Measurements from ENCODE around the gene FBXW4.

DNA sequence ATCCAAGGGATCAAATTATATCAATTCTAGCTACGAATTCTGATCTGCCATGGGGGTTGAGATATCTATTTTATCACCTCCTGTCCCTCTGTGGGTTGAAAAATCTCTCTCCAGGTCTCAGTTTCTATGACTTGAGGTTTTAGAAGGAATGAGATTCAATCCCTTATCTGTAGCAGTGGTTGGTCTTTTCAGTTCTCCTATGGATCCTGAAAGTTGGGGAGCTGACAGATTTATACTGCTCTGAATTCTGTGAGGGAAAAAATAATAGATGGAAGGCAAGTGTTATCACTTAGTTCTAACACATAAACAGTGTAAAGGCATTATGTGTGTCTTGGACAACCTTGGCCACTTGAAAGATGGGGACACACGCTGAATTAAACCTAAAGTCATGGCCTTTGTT, 15.8 kb upstream of the FBXW4 start:
- no peak for TF ChIP-seq POLR2A (IDR thresholded peaks at IDR 0.05)
- TF ChIP-seq, protein P1, sequence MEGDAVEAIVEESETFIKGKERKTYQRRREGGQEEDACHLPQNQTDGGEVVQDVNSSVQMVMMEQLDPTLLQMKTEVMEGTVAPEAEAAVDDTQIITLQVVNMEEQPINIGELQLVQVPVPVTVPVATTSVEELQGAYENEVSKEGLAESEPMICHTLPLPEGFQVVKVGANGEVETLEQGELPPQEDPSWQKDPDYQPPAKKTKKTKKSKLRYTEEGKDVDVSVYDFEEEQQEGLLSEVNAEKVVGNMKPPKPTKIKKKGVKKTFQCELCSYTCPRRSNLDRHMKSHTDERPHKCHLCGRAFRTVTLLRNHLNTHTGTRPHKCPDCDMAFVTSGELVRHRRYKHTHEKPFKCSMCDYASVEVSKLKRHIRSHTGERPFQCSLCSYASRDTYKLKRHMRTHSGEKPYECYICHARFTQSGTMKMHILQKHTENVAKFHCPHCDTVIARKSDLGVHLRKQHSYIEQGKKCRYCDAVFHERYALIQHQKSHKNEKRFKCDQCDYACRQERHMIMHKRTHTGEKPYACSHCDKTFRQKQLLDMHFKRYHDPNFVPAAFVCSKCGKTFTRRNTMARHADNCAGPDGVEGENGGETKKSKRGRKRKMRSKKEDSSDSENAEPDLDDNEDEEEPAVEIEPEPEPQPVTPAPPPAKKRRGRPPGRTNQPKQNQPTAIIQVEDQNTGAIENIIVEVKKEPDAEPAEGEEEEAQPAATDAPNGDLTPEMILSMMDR (IDR thresholded peaks at IDR 0.05) = no peak

Data from transverse colon (tissue), 3 donors.